A673 (cell line): ENCODE measurements around the gene AICDA. TPM values are rescaled to one million over a fixed set of nuclear protein-coding genes. Genes with fewer than 3 reads are reported as not detected.
A peak's percentile ranks its signal among the peaks of the same experiment; 100 is the strongest.

Experiments used
- BruUV-seq: library from RNA; stranded (reverse); fragments of 400-500 nt; replicated peaks from 2 replicates; lab custom pipeline; 2021; lab: Mats Ljungman, UMichigan
- CTCF ChIA-PET: fragments of 300-600 bp; sonication (Branson Sonifier 250); formaldehyde crosslinking; loops from one replicate; lab custom pipeline; 2022; ENCODE audit warnings: antibody characterized with exemption; lab: Charles Lee
- POLR2A ChIA-PET: fragments of 300-600 bp; sonication (Branson Sonifier 250); formaldehyde crosslinking; loops from one replicate; lab custom pipeline; 2022; ENCODE audit warnings: antibody characterized with exemption; ENCODE audit not compliant: low non-redundant PET; lab: Charles Lee
- DNase-seq: peaks from one replicate; pipeline ENCODE4 v3.0.0-alpha.2; 2015; ENCODE audit warnings: low spot score
- H3K27ac ChIP-seq: fragments of 200-600 bp; sonication (generic); 2 replicates; pipeline ENCODE4 v1.5.1; 2016; ENCODE audit warnings: mixed run types, low read depth, mild to moderate bottlenecking, mixed read lengths, antibody characterized with exemption, low read length; ENCODE audit not compliant: poor library complexity, severe bottlenecking
- H3K27me3 ChIP-seq: fragments of 200-600 bp; sonication (generic); replicated peaks from 2 replicates; pipeline ENCODE4 v1.6.1; 2017; ENCODE audit warnings: mixed run types, low read depth, mild to moderate bottlenecking, mixed read lengths, antibody characterized with exemption, low read length; ENCODE audit not compliant: insufficient read depth, poor library complexity
- H3K36me3 ChIP-seq: fragments of 200-600 bp; sonication (generic); 2 replicates; pipeline ENCODE4 v1.6.1; 2016; ENCODE audit warnings: mixed run types, mild to moderate bottlenecking, mixed read lengths, antibody characterized with exemption, low read length; ENCODE audit not compliant: insufficient read depth, poor library complexity, severe bottlenecking
- H3K4me1 ChIP-seq: fragments of 200-600 bp; sonication (generic); 2 replicates; pipeline ENCODE4 v1.6.1; 2017; ENCODE audit warnings: mixed run types, mild to moderate bottlenecking, mixed read lengths, antibody characterized with exemption, low read length; ENCODE audit not compliant: insufficient read depth, poor library complexity, severe bottlenecking
- H3K4me3 ChIP-seq: fragments of 200-600 bp; sonication (generic); 2 replicates; pipeline ENCODE4 v1.5.1; 2016; ENCODE audit warnings: low read depth, mixed run types, mild to moderate bottlenecking, mixed read lengths, low read length; ENCODE audit not compliant: poor library complexity, severe bottlenecking
- H3K9me3 ChIP-seq: fragments of 200-600 bp; sonication (generic); 2 replicates; pipeline ENCODE4 v1.6.1; 2016; ENCODE audit warnings: mixed run types, low read depth, mild to moderate bottlenecking, mixed read lengths, antibody characterized with exemption, low read length; ENCODE audit not compliant: poor library complexity, severe bottlenecking
- CTCF ChIP-seq: fragments of 300-800, 200-600 bp; sonication (generic); conservative IDR thresholded peaks from 2 replicates; pipeline ENCODE4 v1.5.1; 2017; ENCODE audit warnings: low read depth, mild to moderate bottlenecking, antibody characterized with exemption, low read length, moderate library complexity, mixed read lengths
- EZH2 ChIP-seq: fragments of 200-600 bp; sonication (generic); IDR thresholded peaks from 2 replicates; pipeline ENCODE4 v1.6.1; 2017; ENCODE audit warnings: borderline replicate concordance, low read depth, mild to moderate bottlenecking, mixed read lengths, antibody characterized with exemption, low read length; ENCODE audit not compliant: poor library complexity, severe bottlenecking
- intact Hi-C: fragments of 100-400 bp; cut with micrococcal nuclease; formaldehyde crosslinking; loops from one replicate; pipeline ENCODE4 v1.10.0; 2022; ENCODE audit not compliant: unreplicated experiment
- total RNA-seq: library from RNA; stranded (reverse); gene quantifications from 2 replicates; pipeline ENCODE4 v1.2.3, GENCODE V29; 2021

Gene AICDA
- total RNA-seq, 1 experiment from 2014 or later, result not detected

- no TSS peak for BruUV-seq
- Histone ChIP-seq H3K27me3 (no peaks in the 10 kb centered on the region), H3K36me3 (no peaks in the 10 kb centered on the region), H3K9me3 (no peaks in the 10 kb centered on the region), H3K4me3 (no peak overlapping the region), H3K27ac (no peak overlapping the region), H3K4me1 (no peaks in the 10 kb centered on the region)
- no peak for DNase-seq
- CTCF ChIA-PET, result no interaction called here
- no peak for TF ChIP-seq CTCF
- TF ChIP-seq EZH2, result no peak
- POLR2A ChIA-PET, result no interaction called here
- intact Hi-C loops, result no loop called here
These were observed 5.8 kb downstream of the AICDA start for GRCh38 chr12:8606890-8607289.

GRCh38 chr12:8605057-8605456 is 7.6 kb downstream of the AICDA start:
- no peaks in the 10 kb centered on the region for H3K9me3 ChIP-seq
- H3K4me1 ChIP-seq, result no peaks in the 10 kb centered on the region
- TF ChIP-seq EZH2 (no peak), CTCF (no peak)
- CTCF ChIA-PET, result no interaction called here
- H3K36me3 ChIP-seq, result no peaks in the 10 kb centered on the region
- POLR2A ChIA-PET, result no interaction called here
- H3K27me3 ChIP-seq, result no peaks in the 10 kb centered on the region
- no peak for DNase-seq
- no TSS peak for BruUV-seq
- no peak overlapping the region for H3K27ac ChIP-seq
- no peak overlapping the region for H3K4me3 ChIP-seq
- intact Hi-C loops, result no loop called here

GRCh38 chr12:8603856-8604255 is 8.8 kb downstream of the AICDA start:
- no peaks in the 10 kb centered on the region for H3K36me3 ChIP-seq
- TF ChIP-seq CTCF (peak; percentile 39; the same call in 1 of the 2 replicates), EZH2 (no peak)
- intact Hi-C loops, result no loop called here
- H3K9me3 ChIP-seq, result no peaks in the 10 kb centered on the region
- H3K4me1 ChIP-seq, result no peaks in the 10 kb centered on the region
- no peak overlapping the region for H3K27ac ChIP-seq
- ChIA-PET CTCF (no interaction called here), POLR2A (no interaction called here)
- no TSS peak for BruUV-seq
- H3K27me3 ChIP-seq, result no peaks in the 10 kb centered on the region
- no peak for DNase-seq
- no peak overlapping the region for H3K4me3 ChIP-seq
